ENCODE data around the gene PLCL2.
A peak's percentile ranks its signal among the peaks of the same experiment; 100 is the strongest.

PLCL2 gene

DNA sequence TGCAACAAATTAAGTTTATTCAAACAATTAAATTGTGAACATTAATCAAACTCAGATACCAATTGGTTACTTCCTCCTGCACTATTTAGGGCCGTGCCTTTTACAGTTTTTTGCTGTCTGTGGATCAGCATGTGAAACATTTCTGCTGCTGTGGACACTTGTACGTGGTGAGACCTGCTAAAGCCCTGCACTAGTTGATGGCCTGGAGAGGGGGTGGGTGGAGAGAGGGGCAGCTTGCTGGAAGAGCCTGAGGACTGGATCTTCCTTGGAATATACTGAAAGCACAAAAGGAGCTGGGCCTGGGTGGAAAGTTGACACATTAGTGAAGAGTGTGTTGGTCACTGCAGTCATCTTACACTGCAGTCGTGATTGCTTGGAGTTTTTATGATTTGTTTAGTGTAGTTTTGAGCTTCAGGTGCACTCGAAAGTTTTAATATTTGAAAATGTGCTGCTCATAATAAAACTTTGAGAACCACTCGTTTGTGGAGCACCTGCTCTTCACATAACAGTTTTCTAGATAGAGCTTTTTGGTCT is 11.4 kb downstream of the PLCL2 start:
- no peak for DNase-seq

DNA sequence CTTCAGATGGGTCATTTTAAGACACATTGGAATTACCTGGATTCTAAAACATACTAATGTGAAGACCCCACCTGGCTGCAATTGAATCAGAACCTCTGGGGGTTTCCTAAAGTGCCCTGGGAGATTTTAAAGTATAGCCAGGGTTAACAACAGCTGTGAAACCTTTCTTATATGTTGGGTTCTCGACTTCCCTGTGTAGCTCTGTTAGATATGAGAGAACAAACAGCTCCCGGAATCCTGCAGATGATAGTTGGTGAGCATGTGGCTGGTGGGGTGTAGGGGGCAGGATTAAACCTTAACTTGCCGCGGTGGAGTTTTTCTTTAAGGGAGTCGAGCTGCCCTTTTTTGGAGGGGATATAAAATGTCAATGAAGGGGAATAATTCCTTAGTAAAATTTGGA is 12.1 kb downstream of the PLCL2 start:
- no peak for DNase-seq

DNA sequence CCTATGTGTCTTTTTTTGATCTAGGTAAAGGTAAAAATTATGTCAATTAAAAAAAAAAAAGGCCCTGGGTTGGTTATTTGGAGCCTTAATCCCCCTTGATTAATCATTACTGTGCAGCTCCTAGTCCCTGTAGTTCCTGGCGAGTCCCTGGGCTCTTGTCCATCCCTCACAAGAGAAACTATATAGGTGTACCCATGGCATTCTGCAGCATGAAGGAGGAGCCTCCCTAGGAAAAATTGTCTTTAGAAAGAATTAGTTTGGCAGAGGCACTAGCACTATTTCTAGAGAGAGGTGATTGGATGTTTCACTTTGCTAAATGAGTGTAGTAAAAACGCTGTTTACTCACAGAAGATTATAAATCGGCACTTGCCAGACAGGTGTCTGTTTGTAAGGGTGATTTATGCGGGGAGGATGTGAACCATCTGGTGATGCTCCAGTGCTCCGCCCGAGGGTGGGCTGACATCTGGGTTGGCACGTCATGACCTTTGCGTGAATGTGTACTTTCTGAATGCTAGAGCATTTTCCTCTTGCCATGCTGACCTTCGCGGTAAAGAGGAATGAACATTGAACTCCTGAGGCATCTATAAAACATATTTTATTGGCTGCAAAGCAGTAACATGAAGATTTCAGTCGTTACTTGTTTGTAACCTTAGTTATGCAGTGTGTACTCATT is 12.6 kb downstream of the PLCL2 start:
- peak; percentile 21 to 44 for DNase-seq

DNA sequence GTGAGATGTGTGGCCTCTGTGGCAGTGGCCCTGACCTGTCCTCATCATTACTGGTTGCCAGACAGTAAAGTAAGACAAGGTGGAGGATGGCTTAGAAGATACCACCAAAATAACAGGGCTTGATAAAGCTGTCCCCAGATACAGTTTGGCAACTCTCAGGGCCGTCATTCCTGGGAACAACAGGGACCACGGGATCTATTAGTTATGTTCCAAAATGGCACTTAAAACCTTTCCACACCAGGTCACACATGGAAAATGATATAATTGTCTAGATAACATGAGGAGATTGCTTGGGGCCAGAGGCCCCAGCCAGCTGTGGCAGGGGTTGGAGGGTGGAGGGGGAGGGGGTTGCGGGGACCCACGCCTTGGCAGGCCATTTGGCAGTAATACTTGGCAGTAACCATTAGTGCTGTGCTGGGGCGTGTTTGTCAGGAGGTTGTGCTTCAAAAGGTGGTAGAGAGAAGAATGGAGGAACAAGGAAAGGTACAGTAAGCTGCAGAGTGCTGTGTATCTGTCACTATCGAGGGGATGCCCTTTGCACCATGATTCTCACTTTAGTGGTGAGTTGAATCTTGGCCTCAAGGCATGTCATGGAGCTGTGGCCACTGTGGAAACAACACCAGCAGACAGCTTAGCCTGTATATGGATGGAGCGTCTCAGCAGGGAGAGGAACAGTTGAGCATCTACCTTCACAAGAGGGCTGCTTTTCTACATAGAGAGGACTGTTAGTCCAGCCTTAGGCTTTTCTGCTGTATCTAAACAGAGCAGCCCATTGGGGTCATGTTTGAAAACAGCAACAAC is 14.0 kb downstream of the PLCL2 start:
- no peak for DNase-seq

DNA sequence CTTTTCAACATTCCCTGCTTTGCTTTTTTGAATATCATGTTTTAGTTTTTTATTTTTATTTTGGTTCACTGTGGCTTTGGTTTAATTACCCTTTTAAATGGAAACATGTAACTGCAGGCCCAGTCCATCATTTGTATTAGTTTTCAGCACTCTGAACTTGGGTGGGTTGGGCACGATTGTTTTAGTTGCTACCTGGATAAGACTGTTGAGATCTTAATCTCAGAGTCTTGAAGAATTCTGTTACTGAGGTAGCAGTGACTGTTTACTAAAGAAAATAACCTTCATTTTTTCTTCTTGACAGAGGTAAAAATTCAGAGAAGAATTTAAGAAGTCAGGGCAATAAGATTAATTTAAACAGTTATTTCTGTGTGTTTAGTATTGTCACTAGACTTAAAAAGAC is 15.2 kb downstream of the PLCL2 start:
- DNase-seq = no peak

- DNase-seq = no peak
Observed at GRCh38 chr3:16900779-16901440, 16.2 kb downstream of the PLCL2 start.

DNA sequence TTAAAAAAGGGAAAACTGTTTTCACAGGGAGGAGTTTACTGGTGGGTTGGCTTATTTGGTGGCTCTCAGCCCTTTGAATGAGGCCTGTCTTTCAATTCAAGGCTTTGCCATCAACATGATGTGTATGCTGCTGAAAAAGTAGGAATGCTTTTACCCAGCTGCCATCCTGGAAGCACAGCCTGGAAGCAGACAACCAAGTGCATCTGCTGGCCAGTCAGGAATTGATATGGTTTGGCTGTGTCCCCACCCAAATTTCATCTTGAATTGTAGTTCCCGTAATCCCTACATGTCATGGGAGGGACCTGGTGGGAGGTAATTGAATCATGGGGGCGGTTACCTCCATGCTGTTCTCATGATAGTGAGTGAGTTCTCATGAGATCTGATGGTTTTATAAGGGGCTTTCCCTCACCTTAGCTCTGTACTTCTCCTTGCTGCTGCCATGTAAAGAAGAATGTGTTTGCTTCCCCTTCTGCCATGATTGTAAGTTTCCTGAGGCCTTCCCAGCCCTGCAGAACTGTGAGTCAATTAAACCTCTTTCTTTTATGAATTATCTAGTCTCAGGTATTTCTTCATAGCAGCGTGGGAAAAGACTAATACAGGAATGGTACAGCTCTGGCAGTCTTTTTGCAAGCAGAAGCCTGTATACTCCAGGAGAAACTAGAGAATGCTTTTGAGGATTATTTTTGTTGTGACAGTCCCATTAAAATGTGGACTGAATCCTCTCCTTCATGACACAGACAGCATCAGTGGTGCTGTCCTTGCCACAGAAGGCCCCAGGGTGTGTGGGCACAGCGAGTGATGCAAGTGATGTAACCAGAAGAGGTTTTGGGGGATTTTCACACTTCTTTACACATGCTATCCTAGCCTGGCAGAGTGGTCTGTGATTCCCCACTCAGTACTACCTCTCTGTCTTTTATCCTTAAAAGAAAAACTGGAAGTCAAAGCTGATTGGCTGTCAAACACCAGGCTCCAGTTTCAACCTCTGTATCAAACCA is 20.0 kb downstream of the PLCL2 start:
- peak in 1 of 2 experiments; percentile 49 for DNase-seq

DNA sequence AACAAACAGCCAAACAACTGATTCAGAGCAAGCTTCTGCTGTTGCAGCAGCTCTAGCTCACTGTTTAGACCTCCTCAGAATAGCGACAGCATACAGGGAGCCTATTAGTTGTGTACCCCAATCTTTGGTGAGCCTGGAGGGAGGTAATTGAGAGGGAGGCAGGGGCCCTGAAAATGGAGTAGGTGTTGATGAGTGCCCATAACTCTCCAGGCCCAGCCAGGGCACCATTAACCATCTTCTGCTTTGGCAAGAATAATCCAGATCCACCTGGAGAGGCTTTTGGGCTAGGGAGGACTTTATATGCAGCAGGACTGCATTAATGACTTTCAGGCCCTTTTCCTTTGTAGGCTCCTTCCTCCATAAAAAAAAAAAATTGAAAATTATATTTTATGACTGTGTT is 20.9 kb downstream of the PLCL2 start:
- DNase-seq = no peak

DNA sequence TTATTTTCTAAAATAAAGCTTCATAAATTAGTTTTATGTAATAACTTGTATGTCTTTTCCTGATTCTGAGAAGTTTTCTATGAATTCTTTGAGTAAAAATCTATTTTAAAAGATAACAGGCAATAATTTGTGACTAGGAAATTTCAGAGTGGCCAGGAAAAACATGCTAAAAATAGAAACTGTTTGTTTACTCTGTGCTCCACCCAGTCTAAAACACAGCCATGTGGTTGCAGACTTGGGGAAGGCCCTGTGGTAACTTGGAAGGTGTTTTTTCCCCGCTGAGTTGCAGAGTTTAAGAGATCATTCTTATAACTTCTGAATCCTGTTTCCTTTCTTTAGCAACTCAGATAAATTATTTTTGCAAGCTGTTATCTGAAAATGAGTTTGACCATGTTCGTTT is 21.9 kb downstream of the PLCL2 start:
- DNase-seq = no peak

- DNase-seq = no peak
Observed at GRCh38 chr3:16907243-16907642, 22.5 kb downstream of the PLCL2 start.

GRCh38 chr3:16908016-16908807 is 23.5 kb downstream of the PLCL2 start:
- DNase-seq = no peak

DNA sequence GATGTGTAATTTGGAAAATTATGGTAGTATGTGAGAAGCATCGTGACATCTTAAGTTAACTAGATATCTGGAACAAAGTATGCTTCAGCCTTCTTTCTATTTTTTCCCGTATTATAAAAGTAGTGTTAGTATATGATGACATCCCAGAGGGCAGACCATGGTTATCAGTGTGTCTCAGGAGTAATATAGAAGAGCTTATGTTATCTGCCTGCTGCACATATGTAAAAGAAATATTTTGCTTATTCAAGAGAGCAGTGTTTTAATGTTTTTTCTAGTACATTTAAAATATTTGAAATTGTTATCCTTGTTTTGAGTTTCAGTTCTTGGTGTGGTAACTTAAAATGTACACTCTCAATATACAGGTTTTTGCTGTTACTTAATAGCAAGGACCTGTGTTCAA is 24.1 kb downstream of the PLCL2 start:
- DNase-seq = no peak

DNA sequence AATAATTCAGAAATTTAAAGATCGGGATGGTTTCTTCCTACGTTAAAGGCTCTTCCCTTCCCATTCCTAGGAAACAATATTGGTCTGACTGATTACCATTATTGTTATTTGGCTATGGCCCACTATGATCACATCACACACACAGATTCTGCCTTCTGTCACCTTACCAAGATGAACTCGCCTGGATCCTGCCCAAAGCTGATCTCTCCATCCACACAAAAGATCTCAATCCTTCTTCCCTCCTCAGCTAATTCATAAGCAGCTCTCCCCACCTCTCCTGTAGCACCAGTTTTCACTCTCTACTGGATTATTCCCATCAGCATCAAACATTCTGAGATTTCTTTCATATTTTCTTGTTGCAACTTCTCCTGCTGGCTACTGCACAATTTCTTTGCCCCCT is 25.0 kb downstream of the PLCL2 start:
- no peak for DNase-seq

GRCh38 chr3:16910207-16910606 is 25.5 kb downstream of the PLCL2 start:
- no peak for DNase-seq

GRCh38 chr3:16911916-16912315 is 27.2 kb downstream of the PLCL2 start:
- DNase-seq = no peak

- DNase-seq = no peak
Observed at GRCh38 chr3:16912400-16913263, 27.9 kb downstream of the PLCL2 start.

DNA sequence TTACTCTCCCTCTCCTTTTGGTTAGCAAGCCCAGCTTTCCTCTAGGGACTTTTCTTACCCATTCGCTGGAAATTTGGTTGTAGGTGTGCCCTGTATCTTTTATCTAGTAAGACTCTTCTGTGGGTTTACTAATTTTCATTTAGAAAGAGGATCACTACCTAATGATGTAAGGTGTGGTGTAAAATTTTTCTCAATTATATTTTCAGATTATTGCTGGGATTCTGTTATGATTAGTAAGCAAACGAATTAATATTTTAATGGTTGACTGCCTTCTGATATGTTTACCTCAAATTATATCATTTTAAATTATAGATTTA is 28.5 kb downstream of the PLCL2 start:
- DNase-seq = no peak

GRCh38 chr3:16916840-16917239 is 32.1 kb downstream of the PLCL2 start:
- peak in 1 of 2 experiments; percentile 37 for DNase-seq

DNA sequence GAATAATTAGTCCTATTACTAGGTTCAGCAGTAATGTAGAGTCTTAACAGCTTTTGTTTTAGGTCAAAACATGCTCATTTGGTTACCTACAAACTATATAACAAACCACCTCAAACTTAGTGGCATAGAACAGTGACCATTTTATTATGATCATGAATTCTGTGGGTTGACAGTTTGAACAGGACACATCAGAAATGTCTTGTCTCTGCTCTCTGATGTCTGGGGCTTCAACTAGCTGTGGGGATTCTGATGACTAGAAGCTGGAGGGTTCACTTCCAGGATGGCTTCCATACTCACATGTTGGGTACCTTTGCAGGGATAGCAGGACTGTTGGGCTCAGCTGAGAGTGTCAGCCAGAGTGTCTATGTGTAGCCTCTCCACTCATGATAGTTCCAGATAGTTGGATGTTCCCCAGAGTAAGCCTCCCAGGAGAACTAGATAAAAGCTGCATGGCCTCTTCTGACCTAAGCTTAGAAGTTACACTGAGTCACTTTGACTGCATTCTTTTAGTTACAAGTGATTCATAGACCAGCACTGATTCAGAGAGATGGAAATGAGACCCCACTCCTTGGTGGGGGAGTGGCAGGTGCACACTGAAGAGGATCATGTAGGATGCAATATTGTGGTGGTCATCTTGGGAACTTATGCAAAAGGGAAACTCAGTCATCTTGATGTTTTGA is 32.6 kb downstream of the PLCL2 start:
- DNase-seq = no peak

Measured in stimulated activated CD4-positive, alpha-beta T cell treated with anti-CD3 and anti-CD28 coated beads, Interleukin-4, amount 100 ng/mL, for 4 hours (primary cell).